DOHH2 (cell line): ENCODE data around the gene CD93.

Source experiments
- H3F3A ChIP-seq: fragments of 200-600 bp; sonication (generic), shearing (Covaris generic); 2 replicates; pipeline ENCODE4 v1.6.0; 2016; ENCODE audit warnings: antibody characterized with exemption, mild to moderate bottlenecking; ENCODE audit not compliant: control insufficient read depth, insufficient read depth
- H3K27ac ChIP-seq: fragments of 200-600 bp; sonication (generic); 2 replicates; pipeline ENCODE4 v1.5.1; 2014; ENCODE audit warnings: low read depth, mild to moderate bottlenecking, low read length, moderate library complexity
- H3K27me3 ChIP-seq: fragments of 200-600 bp; sonication (generic); 2 replicates; pipeline ENCODE4 v1.6.1; 2014; ENCODE audit warnings: mild to moderate bottlenecking, low read length, mixed read lengths; ENCODE audit not compliant: control insufficient read depth
- H3K36me3 ChIP-seq: fragments of 200-600 bp; sonication (generic); 2 replicates; pipeline ENCODE4 v1.6.1; 2014; ENCODE audit warnings: mild to moderate bottlenecking, low read length, moderate library complexity, mixed read lengths; ENCODE audit not compliant: control insufficient read depth
- H3K4me1 ChIP-seq: fragments of 200-600 bp; sonication (generic); 2 replicates; pipeline ENCODE4 v1.6.1; 2014; ENCODE audit warnings: mild to moderate bottlenecking, low read length, mixed read lengths; ENCODE audit not compliant: control insufficient read depth
- H3K4me2 ChIP-seq: fragments of 200-600 bp; sonication (generic); 2 replicates; pipeline ENCODE4 v1.6.0; 2014; ENCODE audit warnings: mild to moderate bottlenecking, low read length, moderate library complexity
- H3K4me3 ChIP-seq: fragments of 200-600 bp; sonication (generic); 2 replicates; pipeline ENCODE4 v1.5.1; 2014; ENCODE audit warnings: mild to moderate bottlenecking, low read length, mixed read lengths
- H3K79me2 ChIP-seq: fragments of 200-600 bp; sonication (generic); 2 replicates; pipeline ENCODE4 v1.6.1; 2014; ENCODE audit warnings: mild to moderate bottlenecking, low read length, mixed read lengths; ENCODE audit not compliant: control insufficient read depth
- H3K9me2 ChIP-seq: fragments of 200-600 bp; sonication (generic); replicated peaks from 2 replicates; pipeline ENCODE4 v1.6.1; 2014; ENCODE audit warnings: mild to moderate bottlenecking, low read length, mixed read lengths; ENCODE audit not compliant: control insufficient read depth
- H3K9me3 ChIP-seq: fragments of 200-600 bp; sonication (generic); 2 replicates; pipeline ENCODE4 v1.6.1; 2014; ENCODE audit warnings: antibody characterized with exemption, low read length, mixed read lengths; ENCODE audit not compliant: control insufficient read depth, insufficient read depth
- H4K20me1 ChIP-seq: fragments of 200-600 bp; sonication (generic); 2 replicates; pipeline ENCODE4 v1.6.0; 2014; ENCODE audit warnings: low read depth, mild to moderate bottlenecking, antibody characterized with exemption, low read length, moderate library complexity; ENCODE audit not compliant: control insufficient read depth, insufficient read depth
- EZH2phosphoT487 ChIP-seq: fragments of 200-600 bp; sonication (generic); IDR thresholded peaks from 2 replicates; pipeline ENCODE4 v1.6.1; 2017; ENCODE audit warnings: borderline replicate concordance, mild to moderate bottlenecking, antibody characterized with exemption, low read length, moderate library complexity, mixed read lengths
- TF ChIP-seq, protein P1 (sequence below): fragments of 200-600 bp; sonication (generic); IDR thresholded peaks from one replicate; pipeline ENCODE4 v1.5.1; 2014; ENCODE audit warnings: antibody characterized with exemption, mild to moderate bottlenecking, low read depth, low read length; ENCODE audit not compliant: poor library complexity, severe bottlenecking

CD93 gene

DNA sequence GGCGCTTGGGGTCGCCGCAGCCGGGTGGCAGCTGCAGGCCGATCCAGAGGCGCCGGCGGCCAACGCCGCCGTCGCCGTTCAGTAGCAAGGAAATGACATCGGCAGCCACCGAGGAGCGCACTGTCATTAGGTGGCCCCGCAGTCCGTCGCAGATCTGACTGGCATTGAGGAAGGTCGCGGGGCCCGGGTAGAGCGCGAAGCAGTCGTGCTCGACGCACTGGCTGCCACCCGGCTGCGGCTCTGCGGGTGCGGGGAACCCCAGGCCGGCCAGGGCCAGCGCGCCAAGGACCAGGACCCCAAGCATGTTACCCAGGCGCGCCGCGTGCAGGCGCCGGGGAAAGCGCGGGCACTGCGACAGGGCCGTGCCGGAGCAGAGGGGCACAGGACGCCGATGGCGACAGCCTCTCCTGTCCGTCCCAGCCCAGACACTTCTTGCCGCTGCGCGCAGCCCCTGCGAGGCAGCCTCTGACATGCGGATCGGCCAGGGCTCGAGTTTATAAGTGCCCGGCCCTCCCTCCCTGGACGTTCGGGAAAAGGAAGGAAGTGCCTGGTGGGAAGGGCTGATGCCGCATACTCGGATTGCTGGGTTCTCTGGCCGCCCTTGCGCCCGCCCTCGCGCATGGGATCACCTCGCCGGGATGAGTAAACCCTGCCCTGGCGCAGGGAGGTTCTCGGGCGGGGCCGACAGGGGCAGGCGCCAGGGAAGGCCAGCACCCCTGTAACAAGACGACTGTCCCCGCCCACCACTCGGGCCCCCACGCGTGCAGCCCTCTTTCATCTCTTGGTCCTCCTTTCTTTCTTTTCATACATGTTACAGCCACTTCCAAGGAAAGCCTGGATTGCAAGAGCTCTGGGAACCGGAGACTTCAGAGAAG lies 36.7 kb downstream of the CD93 start, which contains the start of gene THBD:
Gene THBD, minus strand, starts transcription at position 472 of the 875 bp plus-strand sequence. Its CDS starts 168 bp downstream, at position 304.
- Histone ChIP-seq H3K9me3 (peaks cover 20% of the 10 kb centered on the region; the same call in 1 of the 2 replicates), H3K9me2 (no peaks in the 10 kb centered on the region), H3K27ac (no peak within 1 kb of the TSS), H3K4me2 (no peak within 1 kb of the TSS), H3K36me3 (no peaks in the 10 kb centered on the region), H4K20me1 (no peaks in the 10 kb centered on the region), H3K4me1 (no peaks in the 10 kb centered on the region), H3F3A (no peaks in the 10 kb centered on the region), H3K27me3 (no peaks in the 10 kb centered on the region), H3K4me3 (no peak within 1 kb of the TSS), H3K79me2 (no peaks in the 10 kb centered on the region)
- no peak for TF ChIP-seq EZH2phosphoT487
- TF ChIP-seq, protein P1, sequence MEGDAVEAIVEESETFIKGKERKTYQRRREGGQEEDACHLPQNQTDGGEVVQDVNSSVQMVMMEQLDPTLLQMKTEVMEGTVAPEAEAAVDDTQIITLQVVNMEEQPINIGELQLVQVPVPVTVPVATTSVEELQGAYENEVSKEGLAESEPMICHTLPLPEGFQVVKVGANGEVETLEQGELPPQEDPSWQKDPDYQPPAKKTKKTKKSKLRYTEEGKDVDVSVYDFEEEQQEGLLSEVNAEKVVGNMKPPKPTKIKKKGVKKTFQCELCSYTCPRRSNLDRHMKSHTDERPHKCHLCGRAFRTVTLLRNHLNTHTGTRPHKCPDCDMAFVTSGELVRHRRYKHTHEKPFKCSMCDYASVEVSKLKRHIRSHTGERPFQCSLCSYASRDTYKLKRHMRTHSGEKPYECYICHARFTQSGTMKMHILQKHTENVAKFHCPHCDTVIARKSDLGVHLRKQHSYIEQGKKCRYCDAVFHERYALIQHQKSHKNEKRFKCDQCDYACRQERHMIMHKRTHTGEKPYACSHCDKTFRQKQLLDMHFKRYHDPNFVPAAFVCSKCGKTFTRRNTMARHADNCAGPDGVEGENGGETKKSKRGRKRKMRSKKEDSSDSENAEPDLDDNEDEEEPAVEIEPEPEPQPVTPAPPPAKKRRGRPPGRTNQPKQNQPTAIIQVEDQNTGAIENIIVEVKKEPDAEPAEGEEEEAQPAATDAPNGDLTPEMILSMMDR: no peak

DNA sequence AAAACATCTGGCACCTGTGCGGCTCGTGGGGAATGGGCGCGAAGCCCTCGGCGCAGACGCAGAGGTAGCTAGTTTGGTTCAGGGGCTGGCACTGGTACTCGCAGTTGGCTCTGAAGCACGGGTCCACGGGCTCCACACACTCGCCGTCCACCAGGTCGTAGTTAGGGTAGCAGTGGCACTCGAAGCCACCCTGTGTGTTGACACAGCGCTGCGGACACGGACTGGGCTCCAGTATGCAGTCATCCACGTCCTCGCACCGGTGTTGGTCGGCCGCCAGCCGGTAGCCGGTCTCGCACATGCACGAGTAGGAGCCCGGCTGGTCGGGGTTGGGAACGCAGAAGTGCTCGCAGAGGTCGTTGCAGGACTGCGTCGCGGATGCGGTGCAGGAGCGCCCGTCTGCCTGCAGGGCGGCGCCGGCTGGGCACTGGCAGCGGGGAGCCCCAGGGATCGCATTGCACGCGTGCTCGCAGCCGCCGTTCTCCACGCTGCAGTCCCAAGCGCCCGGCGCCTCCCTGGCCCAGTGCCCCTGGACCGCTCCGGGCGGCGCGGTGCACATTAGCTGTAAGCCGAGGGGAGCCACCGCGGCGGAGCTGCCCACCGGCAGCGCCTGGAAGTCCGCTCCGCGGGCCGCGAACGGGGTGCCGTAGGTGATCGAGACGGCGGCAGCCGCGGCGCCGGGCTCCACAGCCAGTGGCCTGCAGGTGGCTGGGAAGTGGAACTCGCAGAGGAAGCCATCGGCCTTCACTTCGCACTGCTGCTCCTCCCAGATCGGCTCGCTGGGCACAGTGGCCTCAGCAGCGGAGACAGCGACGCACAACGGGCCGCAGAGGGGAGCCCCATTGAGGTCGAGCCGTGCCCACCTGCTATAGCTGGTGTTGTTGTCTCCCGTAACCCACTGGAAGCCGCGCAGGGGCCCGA lies 37.6 kb downstream of the CD93 start:
- H3K4me1 ChIP-seq: no peaks in the 10 kb centered on the region
- H3F3A ChIP-seq: no peaks in the 10 kb centered on the region
- H3K79me2 ChIP-seq: no peaks in the 10 kb centered on the region
- no peaks in the 10 kb centered on the region for H3K9me2 ChIP-seq
- H3K4me2 ChIP-seq: no peak overlapping the region
- no peaks in the 10 kb centered on the region for H3K36me3 ChIP-seq
- peaks cover 20% of the 10 kb centered on the region; the same call in 1 of the 2 replicates for H3K9me3 ChIP-seq
- no peaks in the 10 kb centered on the region for H4K20me1 ChIP-seq
- H3K27ac ChIP-seq: no peak overlapping the region
- H3K27me3 ChIP-seq: no peaks in the 10 kb centered on the region
- no peak for TF ChIP-seq EZH2phosphoT487
- TF ChIP-seq, protein P1: no peak
- H3K4me3 ChIP-seq: no peak overlapping the region

GRCh38 chr20:23047738-23048214 lies 38.3 kb downstream of the CD93 start:
- H3K36me3 ChIP-seq: no peaks in the 10 kb centered on the region
- H4K20me1 ChIP-seq: no peaks in the 10 kb centered on the region
- no peaks in the 10 kb centered on the region for H3F3A ChIP-seq
- no peaks in the 10 kb centered on the region for H3K4me1 ChIP-seq
- TF ChIP-seq, protein P1: no peak
- no peak for TF ChIP-seq EZH2phosphoT487
- no peak overlapping the region for H3K4me3 ChIP-seq
- no peak overlapping the region for H3K27ac ChIP-seq
- no peak overlapping the region for H3K4me2 ChIP-seq
- H3K9me3 ChIP-seq: peaks cover 20% of the 10 kb centered on the region; the same call in 1 of the 2 replicates
- no peaks in the 10 kb centered on the region for H3K79me2 ChIP-seq
- H3K27me3 ChIP-seq: no peaks in the 10 kb centered on the region
- H3K9me2 ChIP-seq: no peaks in the 10 kb centered on the region
